GM20431 (cell line): ENCODE results near the gene PPP1R3C.

Experiments used
- in situ Hi-C: fragments of 300-500 bp; cut with MseI, MboI; formaldehyde crosslinking; loops from one replicate; pipeline ENCODE4 v1.15.0; 2020; ENCODE audit warnings: low sequenced_read_pairs; ENCODE audit not compliant: unreplicated experiment

The PPP1R3C gene

GRCh38 chr10:91602868-91603568 is 29.9 kb downstream of the PPP1R3C start:
- in situ Hi-C loops = no loop called here

DNA sequence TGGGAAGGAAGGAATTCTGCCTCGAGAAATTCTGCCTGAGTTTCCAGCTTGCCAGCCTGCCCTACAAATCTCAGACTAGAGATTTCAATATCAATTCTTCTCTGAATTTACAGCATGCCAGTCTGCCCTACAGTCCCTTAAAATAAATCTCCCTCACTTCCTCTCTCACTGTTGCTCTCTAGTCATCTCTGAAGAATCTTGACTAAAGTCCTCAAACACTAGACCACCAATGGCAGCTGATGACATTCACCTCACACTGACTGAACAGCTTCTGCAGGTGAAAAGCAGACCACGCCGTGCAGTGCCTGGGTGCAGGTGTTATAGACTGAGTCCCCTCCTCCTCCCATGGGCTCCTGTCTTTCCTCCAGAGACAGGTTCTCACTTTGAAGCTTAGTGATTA is 30.4 kb downstream of the PPP1R3C start:
- in situ Hi-C loops = no loop called here

- in situ Hi-C loops = no loop called here
Observed at GRCh38 chr10:91601212-91601611, 31.7 kb downstream of the PPP1R3C start.

- in situ Hi-C loops = no loop called here
Observed at GRCh38 chr10:91598211-91598977, 34.5 kb downstream of the PPP1R3C start.

DNA sequence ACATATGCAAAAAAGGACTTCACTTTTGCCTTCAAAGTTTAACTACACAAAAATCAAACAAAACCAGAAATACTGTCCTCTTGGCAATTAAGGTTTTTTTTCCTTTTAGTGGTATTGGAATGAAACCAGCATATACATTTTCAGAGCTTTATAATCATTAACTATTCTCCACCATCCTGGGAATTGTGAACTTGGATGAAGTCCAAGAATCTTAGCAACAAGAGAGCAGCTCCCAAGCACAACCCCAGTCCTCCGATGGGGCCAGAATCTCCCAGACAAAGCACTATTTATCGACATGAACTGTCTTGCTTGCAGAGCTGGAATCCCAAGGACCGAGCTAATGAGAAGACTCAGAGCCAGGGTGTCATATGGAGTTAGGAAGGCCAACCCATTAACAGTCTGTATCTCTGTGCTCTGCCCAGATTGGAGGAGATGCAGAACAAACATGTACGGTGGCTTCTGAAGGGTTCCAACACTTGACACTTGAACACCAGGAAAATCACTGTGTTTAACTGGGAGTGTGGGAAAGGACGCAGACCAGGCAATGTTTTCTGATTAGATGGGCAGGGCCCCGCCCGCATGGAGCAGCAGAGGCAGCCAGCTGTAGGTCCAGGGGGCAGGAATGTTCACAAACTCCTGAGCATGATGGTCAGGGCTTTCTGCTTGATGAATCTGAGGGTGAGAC is 35.5 kb downstream of the PPP1R3C start:
- in situ Hi-C loops = no loop called here

- in situ Hi-C loops = no loop called here
Observed at GRCh38 chr10:91596825-91597196, 36.1 kb downstream of the PPP1R3C start.

- in situ Hi-C loops = no loop called here
Observed at GRCh38 chr10:91593834-91594233, 39.0 kb downstream of the PPP1R3C start.

GRCh38 chr10:91593366-91593765 is 39.5 kb downstream of the PPP1R3C start:
- in situ Hi-C loops = no loop called here

GRCh38 chr10:91592266-91592975 is 40.5 kb downstream of the PPP1R3C start:
- in situ Hi-C loops = no loop called here

- in situ Hi-C loops = no loop called here
Observed at GRCh38 chr10:91591797-91592174, 41.1 kb downstream of the PPP1R3C start.

DNA sequence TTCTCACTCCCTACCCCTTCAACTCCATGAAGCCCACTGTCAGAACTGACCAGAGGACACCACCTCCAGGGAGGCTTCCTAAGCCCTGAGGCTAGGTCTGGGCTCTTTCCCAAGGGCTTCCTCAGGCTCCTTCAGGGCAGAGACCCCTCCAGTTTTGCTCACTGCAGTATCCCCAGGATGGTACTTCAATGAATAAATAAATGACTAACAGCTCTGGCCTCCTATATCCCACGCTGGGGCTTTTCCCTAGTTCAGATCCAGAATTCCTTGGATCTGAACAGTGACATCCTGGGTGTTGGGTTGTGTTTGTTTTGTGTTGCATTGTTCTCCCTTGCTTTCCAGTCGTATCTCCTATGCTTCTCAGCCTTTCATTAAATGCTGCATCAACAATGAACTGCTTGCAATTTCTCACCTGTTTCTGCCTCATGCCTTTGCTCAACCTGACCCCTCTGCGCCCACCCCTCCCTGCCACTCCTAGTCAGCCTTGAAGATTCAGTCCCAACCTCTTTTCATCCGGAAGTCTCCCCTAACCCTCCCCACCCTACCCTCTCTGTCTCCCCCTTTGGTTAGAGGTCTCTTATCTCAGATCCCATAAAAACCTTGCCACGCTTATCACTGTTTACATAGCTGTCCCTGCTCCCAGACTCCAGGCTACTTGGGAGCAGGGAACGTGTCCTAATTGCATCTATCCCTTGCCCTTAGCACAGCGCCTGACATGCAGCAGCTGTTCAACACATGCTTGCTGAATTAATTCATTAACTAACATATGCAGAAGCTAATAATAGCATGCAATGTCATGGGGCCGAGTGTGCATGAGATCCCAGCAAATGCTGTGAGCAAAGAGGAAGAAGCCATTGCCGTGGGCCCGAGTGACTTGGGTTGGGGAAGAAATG is 41.7 kb downstream of the PPP1R3C start:
- in situ Hi-C loops = no loop called here

DNA sequence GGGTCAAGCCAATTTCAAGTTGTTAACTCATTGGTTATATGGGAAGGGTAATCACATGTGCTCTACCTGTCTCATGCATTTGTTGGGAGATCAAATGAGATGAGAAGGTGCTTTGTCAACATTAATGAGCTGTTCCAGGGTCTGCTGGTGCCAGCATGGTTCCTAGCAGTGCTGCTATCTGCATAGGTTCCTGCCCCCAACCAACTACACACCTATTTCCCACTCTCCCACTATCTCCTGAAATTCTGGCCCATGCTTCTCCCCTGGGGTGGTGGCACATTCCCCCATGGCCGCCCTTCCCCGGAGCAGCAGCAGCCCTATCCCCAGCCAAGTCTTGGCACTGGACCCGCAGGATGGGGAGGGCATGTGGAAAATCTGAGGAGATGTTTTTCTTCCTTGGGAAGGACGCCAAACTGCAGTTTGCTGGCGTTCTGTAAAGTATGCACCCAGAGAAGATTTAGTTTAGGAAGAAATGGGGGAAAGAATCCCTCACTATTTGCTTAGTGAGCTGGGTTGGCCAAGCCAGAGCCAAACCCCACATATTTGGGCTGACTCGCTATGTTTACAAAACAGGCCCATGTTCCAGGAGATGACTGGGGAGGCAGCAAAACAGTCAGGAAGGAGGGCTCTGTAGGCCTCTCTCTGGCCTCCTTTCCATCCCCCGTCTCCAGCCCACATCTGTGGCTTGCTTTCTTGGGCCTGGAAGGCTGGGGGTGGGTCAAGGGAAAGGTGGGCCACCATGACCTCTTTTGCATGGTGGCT is 42.5 kb downstream of the PPP1R3C start:
- in situ Hi-C loops = no loop called here

DNA sequence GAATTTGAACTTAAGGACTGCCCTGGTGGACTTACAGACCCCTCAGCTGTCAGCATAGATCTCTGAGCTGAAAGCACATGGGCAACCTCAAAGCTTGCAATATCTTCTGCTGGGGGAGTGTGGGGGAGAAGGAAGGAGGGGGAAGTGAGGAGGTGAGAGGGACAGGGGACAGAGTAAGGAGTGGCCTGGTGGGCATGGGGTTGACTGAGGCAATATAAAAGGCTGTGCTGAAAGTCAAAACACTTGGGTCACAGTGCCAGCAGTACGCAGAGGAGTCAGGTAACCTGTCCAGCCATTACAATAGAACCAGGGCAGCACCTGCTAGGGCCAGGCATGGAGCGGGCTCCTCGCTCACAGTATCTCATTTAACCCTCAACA is 43.2 kb downstream of the PPP1R3C start:
- in situ Hi-C loops = no loop called here

DNA sequence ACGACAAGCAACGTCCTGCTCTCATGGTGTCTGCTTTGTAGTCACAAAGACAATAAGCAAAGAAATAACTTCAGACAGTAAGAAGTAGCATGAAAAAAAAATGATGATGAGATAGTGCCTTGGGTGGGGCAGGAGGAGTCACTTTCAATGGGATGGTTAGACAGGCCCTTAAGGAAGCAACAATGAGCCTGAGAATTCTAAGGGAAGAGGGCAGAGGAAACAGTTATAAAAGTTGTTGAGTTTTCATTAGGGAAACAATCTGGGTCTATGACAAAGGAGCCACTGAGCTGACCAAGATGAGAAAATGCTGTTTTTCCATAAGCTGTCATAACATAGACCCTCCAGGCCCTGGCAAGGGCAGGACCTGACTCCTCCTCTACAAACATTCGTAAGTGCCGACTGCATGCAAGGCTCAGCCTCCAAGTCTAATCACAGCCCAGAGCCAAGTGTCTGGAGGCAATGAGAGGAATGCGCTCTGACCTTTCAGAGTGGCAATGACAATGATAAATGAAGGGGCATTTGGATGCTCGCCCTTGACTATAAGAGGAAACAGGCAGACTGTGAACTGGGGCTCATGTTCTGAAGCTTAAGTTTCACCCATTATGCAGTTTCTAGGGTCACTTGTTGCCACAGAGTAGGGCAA is 43.7 kb downstream of the PPP1R3C start:
- in situ Hi-C loops = no loop called here

DNA sequence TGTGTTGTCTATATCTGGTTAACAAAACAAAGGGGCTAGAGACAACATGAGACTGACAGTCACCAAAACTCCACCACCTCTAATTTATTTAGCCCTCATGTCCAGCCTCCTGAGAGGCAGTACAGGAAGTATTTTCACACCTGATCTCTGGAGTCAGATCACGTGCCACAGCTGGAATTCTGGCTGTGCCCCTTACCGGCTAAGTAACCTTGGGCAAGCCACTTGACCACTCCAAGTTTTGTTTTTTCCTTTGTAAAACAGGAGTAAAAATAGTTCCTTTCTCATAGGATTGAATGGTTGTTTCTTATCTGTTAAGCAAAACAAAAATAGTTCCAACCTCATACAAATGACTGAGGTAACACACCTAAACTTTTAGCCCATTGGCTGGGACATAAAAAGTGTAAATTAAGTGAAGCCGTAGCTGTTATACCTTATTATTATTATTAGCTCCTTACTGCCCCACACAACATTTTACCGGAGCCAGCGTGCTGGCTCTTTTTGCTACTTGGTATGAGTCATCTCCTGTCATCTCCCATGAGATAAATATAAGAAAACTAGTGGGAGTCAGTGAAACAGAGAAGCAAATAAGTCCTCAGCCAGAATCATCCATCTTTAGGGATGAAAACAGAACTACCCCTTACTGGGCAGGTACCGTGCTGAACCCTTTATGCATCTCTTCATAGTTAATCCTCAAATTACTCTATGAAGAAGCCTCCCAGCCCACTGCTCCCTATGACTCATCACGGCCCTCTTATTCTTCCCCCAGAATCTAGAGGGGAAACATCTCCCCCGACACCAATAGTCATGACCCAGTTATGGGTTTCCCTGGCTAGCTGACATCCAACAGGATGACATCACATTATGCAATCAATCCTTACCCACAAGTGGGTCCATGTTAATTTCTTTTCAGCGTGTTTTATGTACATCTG is 44.9 kb downstream of the PPP1R3C start:
- in situ Hi-C loops = no loop called here

- in situ Hi-C loops = no loop called here
Observed at GRCh38 chr10:91582153-91582554, 50.7 kb downstream of the PPP1R3C start.

- in situ Hi-C loops = no loop called here
Observed at GRCh38 chr10:91579329-91579985, 53.4 kb downstream of the PPP1R3C start.
